Measurements from ENCODE around the gene GAA. TPM values are rescaled to one million over a fixed set of nuclear protein-coding genes. Genes with fewer than 3 reads are reported as not detected.
A peak's percentile ranks its signal among the peaks of the same experiment; 100 is the strongest.

Gene GAA
- total RNA-seq, 1 experiment from 2014 or later: 131 TPM

- H3K27ac ChIP-seq (ENCODE audit: low read depth, low read length): no peak overlapping the region
- H3K9ac ChIP-seq (ENCODE audit: low read length): no peak overlapping the region
- H3K27me3 ChIP-seq (ENCODE audit: insufficient read depth, low read length): 0 out of 2 replicates have a peak, but pooled peaks cover 6% of the 10 kb centered on the region
- TF ChIP-seq RAD21 (IDR thresholded peaks at IDR 0.05; ENCODE audit: low read depth) (peak; percentile 50), CTCF (IDR thresholded peaks at IDR 0.05 in 2 of 3, conservative IDR thresholded peaks at IDR 0.05 in 1 of 3; ENCODE audit: borderline replicate concordance in 1 of 3, insufficient read depth in 1 of 3, low read depth in 2 of 3, low read length in 2 of 3) (peak; percentile 57 to 75 (median 69); a peak in 5 of 6 replicates), CBX3 (IDR thresholded peaks at IDR 0.05; ENCODE audit: low read depth) (no peak)
- no peaks in the 10 kb centered on the region for H3K36me3 ChIP-seq (ENCODE audit: control insufficient read depth in 1 of 2, insufficient read depth in 2 of 2, low read length in 2 of 2)
- ATAC-seq: peak; percentile 92
- H3K9me2 ChIP-seq (ENCODE audit: insufficient read depth): no peaks in the 10 kb centered on the region
- ChIA-PET CTCF (interaction anchor here (0.6 to 2.7 kb wide), 18 partner anchors 9 to 451 kb away, joined by 3 to 25 read pairs (median 4); partner anchors contain the start of genes CBX8 and GAA), POLR2A (interaction anchor here (0.8 to 1.3 kb wide), 4 partner anchors 9 to 22 kb away, joined by 3 to 5 read pairs (median 4); no protein-coding TSS in a partner anchor), RAD21 (ENCODE audit: low non-redundant PET in 1 of 2, low total read pairs in 2 of 2, uncharacterized antibody in 2 of 2, unreplicated experiment in 2 of 2) (interaction anchor here (1.1 to 1.8 kb wide), 2 partner anchors 23 to 41 kb away, joined by 5 to 7 read pairs; partner anchors contain the start of gene GAA (in 1 of the 2))
- peaks cover 0 to 13% of the 10 kb centered on the region in 2 experiments; a peak in 1 of 4 replicates for H3K4me1 ChIP-seq (ENCODE audit: control insufficient read depth in 1 of 2, insufficient read depth in 2 of 2, low read length in 2 of 2)
- H4K20me1 ChIP-seq (ENCODE audit: insufficient read depth): no peaks in the 10 kb centered on the region
- H3K4me3 ChIP-seq (replicated peaks in 1 of 2; ENCODE audit: low read depth in 1 of 2, low read length in 2 of 2): no peak overlapping the region
- H3K9me3 ChIP-seq (ENCODE audit: control insufficient read depth in 1 of 2, insufficient read depth in 1 of 2, low read depth in 1 of 2, low read length in 2 of 2): no peaks in the 10 kb centered on the region
- intact Hi-C loops (cut with micrococcal nuclease): loop anchor here (2.0 kb wide), 1 partner anchor 42 kb away; no protein-coding TSS in a partner anchor
- peak; percentile 29 for DNase-seq (ENCODE audit: low read depth, low spot score)
- no peak overlapping the region for H3K4me2 ChIP-seq (ENCODE audit: low read length)
- no peaks in the 10 kb centered on the region for H3K79me2 ChIP-seq (ENCODE audit: insufficient read depth, low read length)
- peak overlapping the region; percentile 19 for H2AFZ ChIP-seq (ENCODE audit: low read depth, low read length, poor library complexity, severe bottlenecking)
- no TSS peak for BruUV-seq (replicated peaks)
Observed at GRCh38 chr17:80124351-80124981, 23.1 kb downstream of the GAA start.

Data from HCT116 (cell line).